NCI-H748 treated with DMSO at 0.1 percent for 48 hours (cell line): Measurements from ENCODE around the gene SERTAD3.
"Not testable (repeated sequence)": the region's sequence is repeated elsewhere in the genome, so short reads cannot be mapped to it uniquely, and the experiment has no call there.

Experiments
- DNase-seq: peaks from one replicate; lab custom pipeline; 2025; lab: John Stamatoyannopoulos, UW

SERTAD3 gene, protein sequence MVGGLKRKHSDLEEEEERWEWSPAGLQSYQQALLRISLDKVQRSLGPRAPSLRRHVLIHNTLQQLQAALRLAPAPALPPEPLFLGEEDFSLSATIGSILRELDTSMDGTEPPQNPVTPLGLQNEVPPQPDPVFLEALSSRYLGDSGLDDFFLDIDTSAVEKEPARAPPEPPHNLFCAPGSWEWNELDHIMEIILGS

DNA sequence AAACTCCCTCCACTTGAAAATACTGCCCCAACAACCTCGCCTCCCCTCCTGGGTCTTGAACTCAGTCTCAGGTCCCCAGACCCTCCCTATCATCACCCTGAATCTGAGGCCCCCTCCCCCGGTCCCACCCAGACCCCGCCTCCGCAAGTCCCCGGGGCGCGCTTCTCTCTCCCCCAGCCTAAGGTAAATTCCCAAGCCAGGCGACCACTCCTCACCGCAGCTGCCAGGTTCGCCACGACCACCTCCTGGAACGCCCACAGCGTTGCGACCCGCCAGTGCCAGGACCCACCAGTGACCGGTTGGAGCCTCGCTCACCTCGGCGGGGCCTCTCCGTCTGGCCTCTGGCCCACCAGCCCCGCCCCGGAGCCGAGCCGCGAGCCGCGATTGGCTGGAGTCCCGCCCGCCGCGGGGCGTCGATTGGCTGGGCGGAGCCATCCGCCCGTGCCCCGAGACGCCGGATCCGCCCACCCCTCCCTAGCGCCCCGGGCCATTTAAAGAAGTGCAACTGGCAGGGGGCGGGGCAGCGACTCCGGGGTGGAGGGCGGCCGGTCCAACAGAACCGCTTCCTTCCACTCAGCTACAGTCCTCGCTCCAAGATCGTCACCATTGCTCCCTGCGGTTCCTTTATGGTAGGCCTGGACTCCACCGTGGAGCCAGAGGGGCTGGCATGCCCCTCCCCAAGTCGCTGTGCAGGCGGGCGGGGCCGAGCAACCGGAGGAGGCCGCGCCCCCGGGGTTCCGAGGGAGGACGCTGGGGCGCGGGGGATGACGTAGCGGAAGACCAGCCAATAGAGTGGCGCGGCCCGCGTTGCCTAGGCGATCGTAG is at the start of gene SERTAD3:
TSS of gene SERTAD3 (minus strand) at position 336 of the 825 bp plus-strand sequence. CDS start 2,255 bp downstream, outside the sequence.
- DNase-seq, result peak; percentile 98

DNA sequence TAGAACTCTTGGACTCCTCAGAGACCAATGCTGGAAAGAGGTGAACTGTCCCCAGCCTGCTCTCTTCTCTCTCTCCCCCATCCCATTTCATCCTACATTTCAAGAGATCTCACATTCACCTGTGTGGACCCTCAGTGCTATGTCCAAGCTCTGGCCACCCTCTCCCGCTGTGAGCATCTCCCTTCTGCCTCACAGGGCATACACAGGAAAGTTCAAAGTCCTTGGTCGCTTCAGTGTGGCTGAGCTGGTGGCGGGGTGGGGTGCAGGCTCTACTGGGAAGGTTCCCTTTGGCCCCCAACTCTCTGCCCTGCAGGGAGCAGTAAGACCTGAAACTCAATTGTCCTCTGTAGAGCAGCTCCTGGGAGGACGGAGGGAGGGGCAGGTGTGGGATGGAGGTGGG is 49.6 kb upstream of the SERTAD3 start:
- no peak for DNase-seq

DNA sequence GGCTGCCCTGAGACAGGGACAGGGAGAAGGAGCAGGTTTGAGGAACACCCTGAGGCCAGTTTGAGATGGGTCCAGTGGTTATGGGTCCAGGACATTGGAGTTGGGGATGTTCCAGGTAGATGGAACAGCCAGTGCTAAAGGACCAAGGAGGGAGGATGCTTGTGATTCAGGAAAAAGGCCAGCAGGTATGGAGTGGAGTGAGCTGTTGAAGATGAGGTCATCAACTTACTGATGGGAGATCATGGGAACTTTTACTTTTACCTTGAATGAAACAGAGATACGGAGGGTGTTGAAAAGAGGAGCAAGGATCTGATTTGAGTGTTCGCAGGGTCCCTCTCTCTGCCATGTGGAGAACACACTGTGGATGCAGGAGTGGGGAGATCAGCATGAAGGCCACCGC is 48.1 kb upstream of the SERTAD3 start:
- no peak for DNase-seq

DNA sequence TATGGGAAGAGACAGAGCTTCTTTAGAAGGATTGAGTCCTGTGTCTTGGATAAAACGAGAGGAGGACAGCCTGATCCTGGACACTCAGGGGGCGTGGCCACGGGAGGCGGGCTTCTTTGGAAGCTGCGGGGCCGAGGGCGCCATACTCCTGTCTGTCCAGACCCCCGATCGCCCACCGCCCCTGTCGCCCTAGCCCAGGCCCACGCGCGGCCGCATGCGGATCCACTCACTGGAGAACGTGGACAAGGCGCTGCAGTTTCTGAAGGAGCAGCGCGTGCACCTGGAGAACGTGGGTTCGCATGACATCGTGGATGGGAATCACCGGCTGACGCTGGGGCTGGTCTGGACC is 45.7 kb upstream of the SERTAD3 start:
- DNase-seq, result no peak

DNA sequence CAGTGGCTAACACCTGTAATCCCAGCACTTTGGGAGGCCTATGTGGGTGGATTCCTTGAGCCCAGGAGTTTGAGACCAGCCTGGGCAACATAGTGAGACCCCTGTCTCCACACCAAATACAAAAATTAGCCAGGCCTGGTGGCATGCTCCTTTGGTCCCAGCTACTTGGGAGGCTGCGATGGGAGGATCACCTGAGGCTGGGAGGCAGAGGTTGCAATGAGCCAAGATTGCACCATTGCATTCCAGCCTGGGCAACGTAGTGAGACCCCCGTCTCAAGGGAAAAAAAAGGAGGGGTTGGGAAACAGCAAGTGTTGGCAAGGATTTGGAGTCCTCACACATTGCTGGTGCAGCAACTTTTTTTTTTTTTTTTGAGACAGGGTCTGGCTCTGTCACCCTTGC is 41.9 kb upstream of the SERTAD3 start:
- no peak for DNase-seq

DNA sequence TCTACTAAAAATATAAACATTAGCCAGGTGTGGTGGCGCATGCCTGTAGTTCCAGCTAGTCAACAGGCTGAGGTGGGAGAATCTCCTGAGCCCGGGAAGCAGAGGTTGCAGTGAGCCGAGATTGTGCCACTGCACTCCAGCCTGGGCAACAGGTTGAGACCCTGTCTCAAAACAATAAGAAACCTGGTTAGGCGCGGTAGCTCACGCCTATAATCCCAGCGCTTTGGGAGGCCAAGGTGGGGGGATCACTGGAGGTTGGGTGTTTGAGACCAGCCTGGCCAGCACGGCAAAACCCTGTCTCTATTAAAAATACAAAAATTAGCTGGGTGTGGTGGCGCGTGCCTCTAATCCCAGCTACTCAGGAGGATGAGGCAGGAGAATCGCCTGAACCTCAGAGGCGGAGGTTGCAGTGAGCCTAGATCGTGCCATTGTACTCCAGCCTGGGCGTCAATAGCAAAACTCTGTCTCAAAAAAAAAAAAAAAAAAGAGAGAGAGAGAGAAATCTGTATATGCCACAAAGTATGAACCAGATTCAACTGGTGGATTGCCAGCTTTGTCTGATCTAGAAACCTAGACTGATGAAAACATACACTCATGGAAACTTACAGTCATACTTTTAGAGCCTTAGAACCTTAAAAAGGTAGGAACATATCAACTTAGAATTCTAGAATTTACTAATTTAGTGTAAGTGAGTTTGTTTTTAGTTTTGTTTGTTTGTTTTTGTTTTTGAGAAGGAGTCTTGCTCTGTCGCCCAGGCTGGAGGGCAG is 31.9 kb upstream of the SERTAD3 start:
- DNase-seq, result not testable (repeated sequence)

DNA sequence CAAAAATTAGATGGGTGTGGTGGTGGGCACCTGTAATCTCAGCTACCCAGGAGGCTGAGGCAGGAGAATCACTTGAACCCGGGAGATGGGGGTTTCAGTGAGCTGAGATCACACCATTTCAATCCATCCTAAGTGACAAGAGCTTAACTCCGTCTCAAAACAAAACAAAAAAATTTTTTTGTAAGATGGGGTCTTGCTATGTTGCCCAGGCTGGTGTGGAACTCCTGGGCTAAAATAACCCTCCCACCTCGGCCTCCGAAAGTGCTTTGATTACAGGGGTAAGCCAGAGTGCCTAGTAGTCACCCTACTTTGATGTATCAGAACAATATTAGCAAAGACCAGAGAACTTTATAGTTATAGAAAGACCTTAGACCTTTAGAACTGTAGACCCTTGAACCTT is 30.6 kb upstream of the SERTAD3 start:
- DNase-seq, result no peak

DNA sequence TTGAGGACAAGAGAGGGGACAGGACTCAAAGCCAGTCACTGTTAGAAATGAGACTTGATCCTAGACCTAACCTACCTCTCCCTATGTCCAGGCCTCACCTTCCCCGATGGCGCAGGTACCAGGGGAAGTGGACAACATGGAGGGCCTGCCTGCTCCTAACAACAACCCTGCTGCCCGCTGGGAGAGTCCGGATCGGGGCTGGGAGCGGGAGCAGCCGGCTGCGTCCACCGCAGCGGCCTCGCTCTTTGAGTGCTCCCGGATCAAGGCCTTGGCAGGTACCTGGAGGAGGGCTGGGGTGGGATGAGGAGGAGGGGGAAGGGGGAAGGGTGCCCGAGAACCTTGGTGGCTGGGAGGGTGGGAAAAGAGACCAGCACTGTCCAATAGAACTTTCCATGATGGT is 28.4 kb upstream of the SERTAD3 start:
- DNase-seq, result no peak

DNA sequence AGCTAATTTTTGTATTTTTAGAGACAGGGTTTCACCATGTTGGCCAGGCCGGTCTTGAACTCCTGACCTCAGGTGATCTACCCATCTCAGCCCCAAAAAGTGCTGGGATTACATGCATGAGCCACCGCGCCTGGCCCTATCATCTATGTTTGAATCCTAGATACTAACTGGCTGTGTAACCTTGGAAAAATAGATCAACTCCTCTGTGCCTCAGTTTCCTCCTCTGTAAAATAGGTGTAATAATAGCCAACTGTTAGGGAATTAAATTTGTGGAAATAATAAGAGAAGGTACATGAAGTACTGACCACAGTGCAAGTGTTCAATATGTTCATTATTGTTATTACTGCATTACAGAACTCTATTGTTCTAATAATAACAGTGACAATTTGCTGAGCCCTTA is 27.0 kb upstream of the SERTAD3 start:
- no peak for DNase-seq

DNA sequence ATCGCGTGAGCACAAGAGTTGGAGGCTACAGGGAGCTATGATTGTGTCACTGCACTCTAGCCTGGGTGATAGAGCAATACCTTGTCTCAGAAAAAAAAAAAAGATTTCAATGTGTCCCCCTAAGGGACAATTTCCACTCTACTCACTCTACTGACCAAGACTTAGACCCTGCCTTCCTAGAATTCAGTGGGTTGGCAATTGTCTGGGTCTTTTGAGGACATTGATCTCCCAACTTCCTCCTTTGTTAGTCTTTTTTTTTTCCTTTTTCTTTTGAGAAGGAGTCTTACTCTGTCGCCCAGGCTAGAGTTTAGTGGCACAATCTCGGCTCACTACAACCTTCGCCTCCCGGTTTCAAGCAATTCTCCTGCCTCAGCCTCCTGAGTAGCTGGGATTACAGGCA is 24.9 kb upstream of the SERTAD3 start:
- no peak for DNase-seq

DNA sequence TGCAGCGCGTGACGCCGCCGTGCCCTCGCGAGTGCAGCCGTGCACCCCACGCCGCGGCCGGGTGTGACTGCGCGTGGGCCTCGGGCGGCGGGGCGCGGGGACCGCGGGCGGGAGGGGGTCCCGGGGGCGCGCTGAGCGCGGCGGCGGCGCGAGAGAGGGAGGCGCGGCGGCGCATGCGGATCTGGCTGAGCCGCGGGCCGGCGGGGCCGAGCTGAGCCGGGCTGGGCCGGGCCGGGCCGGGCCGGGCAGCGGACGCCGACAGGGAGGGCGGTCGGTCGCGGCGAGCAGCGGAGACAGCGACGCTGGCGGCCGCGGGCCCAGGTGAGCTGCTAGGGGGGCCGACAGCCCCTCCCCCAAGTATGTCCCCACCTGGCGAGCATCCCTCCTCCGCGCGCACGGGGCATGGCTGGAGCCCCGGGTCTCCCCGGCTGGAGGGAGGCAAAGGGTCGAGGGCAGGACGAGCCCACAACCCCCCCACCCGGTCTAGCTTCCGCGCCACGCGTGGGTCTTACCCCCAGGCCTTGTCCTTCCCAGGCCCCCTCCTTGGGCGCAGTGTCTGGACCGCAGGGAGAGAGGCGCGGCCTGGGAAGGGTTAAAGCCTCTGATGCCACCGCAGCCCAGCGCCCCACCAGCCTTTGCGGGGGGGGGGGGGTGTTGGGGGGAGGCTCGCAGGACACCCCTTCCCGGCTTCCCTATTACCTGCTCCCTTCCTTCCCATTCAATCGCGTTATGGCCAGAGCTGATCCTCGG is 23.0 kb upstream of the SERTAD3 start, which contains the start of gene SPTBN4:
TSS of gene SPTBN4 (plus strand) at position 17 of the 750 bp plus-strand sequence. CDS start 5,621 bp downstream, outside the sequence.
- no peak for DNase-seq

DNA sequence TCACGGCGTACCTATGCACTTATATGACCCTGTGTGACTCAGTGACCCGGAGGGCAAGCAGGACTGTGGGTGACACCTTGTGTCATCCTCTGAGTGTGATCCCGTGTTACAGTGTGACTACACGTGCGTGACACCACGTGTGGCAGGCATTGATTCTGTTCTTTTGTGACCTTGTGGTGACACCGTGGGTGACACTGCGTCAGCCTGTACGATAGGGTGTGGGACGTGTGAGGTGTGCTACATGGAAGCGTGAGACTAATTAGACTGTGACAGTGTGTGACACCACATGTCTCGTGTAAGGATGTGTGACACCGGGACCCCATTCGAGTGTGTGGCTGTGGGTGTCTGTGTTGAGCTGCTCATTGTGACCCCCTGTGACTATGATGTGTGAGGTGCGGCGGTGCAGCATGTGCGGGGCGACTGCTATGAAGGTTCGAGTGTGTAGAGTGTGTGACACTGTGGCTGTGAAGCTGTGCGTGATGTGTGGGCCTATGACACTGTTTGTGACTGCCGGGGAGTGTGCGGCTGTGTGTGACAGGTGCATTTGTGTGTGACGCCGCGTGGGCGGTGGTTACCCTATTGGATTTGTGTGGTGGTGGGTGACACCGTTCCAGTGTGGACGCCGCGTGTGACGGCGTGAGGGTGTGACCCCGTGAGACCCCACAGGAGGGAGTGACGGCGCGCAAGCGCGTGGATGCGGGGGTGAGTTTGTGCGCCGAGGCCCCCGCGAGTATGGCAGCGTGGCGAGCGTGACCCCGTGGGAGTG is 22.3 kb upstream of the SERTAD3 start:
- DNase-seq, result no peak

DNA sequence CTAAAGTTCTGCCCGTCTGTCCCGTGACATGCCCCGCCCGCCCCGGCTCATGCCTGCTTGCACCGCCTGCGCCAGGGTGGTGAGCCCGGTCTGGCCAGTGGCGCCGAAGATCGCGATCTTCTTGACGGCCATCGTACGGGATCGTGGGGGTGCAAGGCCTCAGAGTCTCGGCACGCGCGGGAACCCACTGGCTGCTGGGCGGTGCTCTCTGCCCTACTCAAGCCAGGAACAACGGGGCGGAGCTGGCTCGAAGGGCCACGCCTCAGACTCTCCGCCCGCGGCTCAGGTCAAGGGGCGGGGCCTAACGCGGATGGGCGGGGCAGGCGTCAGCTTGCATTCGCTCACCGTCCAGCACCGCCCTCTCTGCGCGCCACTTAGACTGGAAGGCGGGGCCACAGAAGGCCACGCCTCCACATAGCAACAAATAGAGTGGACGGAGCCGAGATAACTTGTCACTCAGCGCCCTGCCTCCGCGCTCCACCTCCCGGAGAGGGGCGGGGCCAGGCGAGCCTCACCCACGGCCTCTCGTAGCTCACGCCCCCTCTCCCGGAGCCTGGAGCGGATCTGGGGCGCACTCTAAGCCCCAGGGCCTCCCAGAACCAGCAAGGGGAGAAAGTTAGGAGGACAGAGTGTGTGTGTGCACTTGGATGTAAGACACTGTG is 21.6 kb upstream of the SERTAD3 start, which contains the start of gene BLVRB:
TSS of gene BLVRB (minus strand) at position 189 of the 662 bp plus-strand sequence. CDS start at position 132, 57 bp downstream.
- peak; percentile 98 for DNase-seq

DNA sequence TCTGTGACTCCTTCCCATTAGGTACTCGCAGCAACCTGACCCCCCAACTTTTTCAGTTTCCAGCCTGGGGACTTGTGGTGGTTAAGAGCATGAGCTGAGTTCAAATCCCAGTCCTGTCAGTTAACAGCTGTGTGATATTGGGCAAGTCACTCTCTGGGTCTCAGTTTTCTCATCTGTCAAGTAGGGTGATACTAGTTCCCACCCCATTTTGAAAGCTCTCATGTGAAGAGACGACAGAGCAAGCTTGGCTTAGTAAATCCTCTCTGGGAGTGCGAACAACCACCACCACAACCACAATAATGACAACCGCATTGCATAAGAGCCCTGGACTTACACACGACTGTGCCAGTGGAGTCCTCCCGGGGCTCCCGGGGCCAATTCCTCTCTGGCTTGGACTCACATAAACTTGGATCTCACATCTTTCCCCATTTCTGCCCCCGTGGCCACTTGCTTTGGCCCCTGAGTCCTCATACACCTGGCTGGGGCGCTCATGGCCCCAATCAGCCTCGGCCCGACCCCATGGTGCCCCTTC is 21.0 kb upstream of the SERTAD3 start:
- DNase-seq, result peak; percentile 26

DNA sequence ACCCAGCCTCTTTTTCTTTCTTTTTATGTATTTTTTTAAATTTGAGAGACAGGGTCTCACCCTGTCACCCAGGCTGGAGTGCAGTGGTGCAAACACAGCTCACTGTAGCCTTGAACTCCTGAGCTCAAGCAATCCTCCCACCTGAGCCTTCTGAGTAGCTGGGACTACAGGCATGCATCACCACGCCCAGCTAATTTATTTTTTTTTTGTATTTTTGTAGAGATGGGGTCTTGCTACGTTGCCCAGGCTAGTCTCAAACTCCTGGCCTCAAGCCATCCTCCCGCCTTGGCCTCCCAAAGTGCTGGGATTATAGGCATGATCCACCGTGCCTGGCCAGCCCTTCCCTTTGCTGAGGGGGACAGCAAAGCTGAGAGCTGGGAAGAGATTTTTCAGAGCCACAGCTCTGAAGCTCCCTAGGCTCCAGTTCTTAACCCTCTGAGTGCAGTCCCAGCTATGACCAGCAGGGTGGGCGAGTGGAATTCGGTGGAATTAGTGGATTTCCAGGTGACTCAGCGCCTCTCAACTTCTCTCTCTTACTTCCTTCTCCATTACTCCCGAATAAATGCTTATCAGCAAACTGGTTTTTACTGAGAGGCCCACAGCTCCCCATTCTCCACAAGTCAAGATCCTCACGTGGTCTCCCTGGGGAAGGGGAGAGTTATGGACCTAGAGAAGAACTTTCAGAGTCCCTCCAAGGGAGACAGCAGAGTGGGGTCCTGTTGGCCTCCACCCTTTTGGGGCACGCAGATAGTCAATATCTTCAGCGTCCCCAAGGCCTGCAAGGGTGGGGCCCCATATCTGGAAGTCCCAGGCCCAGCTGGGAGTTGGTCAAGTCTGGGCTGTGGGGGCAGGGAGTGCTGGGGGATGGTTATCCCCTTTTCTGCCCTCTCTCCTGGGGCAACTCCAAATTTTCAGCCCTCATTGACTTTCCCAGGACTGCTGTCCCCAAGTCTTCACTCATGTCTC is 20.2 kb upstream of the SERTAD3 start:
- peak; percentile 84 for DNase-seq

DNA sequence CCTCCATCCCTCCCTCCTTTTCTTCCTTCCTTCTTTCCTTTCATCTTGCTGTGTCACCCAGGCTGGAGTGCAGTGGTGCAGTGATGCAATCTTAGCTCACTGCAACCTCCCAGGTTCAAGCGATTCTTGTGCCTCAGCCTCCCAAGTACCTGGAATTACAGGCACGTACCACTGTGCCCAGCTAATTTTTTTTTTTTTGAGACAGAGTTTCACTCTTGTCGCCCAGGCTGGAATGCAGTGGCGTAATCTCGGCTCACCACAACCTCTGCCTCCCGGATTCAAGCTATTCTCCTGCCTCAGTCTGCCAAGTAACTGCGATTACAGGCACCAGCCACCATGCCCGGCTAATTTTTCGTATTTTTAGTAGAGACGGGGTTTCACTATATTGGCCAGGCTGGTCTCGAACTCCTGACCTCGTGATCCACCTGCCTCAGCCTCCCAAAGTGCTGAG is 19.5 kb upstream of the SERTAD3 start:
- not testable (repeated sequence) for DNase-seq

DNA sequence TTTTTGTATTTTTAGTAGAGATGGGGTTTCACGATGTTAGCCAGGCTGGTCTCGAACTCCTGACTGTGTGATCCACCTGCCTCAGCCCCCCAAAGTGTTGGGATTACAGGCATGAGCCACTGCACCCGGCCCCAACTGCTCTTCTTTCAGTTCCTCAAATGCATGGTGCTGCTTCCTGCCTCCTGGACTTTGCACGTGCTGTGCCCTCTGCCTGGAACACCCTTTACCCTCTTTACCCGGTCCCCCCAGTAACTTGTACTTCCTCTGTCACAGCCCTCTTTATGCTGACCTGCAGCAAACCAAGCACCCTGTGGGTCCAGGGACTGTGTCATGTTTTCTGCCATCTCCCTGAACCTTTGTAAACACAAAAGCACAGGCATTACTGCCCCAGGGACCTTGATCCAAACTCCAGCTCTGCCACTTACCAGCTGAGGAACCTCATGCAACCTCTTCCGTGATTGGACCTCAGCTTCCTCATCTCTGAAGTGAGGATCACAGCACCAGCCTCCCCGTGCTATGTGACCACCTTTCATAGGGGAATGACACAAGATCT is 17.6 kb upstream of the SERTAD3 start:
- DNase-seq, result no peak

DNA sequence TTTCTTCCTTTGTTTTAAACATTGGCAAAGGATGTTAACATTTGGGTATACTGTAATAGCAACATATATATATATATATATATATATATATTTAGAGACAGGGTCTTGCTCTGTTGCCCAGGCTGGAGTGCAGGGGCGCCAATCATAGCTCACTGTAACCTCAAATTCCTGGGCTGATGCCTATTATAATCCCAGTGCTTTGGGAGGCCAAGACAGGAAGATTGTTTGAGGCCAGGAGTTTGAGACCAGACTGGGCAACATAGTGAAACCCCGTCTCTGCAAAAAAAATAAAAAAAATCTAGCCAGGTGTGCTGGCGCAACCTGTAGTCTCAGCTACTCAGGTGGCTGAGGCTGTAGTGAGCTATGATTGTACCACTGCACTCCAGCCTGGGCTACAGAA is 16.1 kb upstream of the SERTAD3 start:
- DNase-seq, result no peak

DNA sequence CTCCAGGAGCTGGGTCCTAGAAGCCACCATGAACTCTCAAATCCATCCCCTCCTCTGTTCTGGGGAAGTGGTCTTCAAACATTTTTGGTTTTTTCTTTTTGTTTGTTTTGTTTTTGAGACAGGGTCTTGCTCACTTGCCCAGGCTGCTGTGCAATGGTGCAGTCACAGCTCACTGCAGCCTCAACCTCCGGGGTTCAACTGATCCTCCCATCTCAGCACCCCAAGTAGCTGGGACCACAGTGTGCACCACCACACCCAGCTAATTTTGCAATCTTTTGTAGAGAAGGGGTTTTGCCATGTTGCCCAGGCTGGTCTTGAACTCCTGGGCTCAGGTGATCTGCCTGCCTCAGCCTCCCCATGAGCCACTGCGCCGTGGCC is 14.5 kb upstream of the SERTAD3 start:
- no peak for DNase-seq
